HTR-8/SVneo (cell line): ENCODE results near the gene SNX8.
A peak's percentile ranks its signal among the peaks of the same experiment; 100 is the strongest.
"Not testable (repeated sequence)": the region's sequence is repeated elsewhere in the genome, so short reads cannot be mapped to it uniquely, and the experiment has no call there.

ENCODE experiments used
- DNase-seq: peaks from one replicate; pipeline ENCODE4 v3.0.0; 2011; ENCODE audit warnings: low spot score, mixed read lengths; ENCODE audit not compliant: insufficient read length
- FAIRE-seq: peaks from 2 replicates; lab custom pipeline; 2011; peaks lifted over from hg19 to GRCh38; lab: Jason Lieb, UNC

Gene SNX8

DNA sequence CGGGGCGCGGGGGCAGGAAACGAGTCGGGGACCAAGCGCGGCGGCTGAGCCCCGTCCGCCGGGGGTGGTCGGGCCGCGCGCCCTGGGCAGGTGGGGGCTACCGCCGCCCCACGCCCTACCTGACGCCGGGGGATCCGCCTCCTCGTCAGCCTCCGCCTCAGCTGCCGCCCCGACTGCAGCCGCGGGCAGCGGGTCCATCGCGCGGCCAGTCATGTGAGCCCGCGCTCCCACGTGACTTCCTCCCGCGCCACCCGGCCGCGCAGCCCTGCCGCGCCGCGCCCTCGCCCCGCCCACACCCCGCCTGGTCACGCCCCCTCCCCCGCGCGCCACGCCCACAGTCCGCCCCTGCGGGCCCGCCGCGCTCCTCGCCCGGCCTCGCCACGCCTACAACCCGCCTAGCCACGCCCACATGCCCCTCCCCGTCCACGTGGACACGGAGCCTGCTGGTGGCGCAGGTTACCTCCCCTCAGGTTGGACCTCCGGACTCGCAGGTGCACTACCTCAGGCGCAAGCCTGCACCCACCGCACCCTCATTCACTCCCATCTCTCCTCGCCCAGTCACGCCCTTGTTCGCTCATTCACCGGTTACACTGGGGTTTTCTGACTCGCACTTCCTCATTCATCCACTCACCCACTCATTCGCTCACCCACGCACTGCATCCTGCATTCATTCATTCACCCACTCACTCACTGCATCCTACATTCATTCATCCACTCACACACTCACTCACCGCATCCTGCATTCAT lies at the start of gene SNX8:
Gene SNX8 (minus strand): TSS at position 233 of the 747 bp plus-strand sequence. CDS start 20 bp downstream, at position 213.
- DNase-seq = peak; percentile 98
- FAIRE-seq = peak; percentile 99

DNA sequence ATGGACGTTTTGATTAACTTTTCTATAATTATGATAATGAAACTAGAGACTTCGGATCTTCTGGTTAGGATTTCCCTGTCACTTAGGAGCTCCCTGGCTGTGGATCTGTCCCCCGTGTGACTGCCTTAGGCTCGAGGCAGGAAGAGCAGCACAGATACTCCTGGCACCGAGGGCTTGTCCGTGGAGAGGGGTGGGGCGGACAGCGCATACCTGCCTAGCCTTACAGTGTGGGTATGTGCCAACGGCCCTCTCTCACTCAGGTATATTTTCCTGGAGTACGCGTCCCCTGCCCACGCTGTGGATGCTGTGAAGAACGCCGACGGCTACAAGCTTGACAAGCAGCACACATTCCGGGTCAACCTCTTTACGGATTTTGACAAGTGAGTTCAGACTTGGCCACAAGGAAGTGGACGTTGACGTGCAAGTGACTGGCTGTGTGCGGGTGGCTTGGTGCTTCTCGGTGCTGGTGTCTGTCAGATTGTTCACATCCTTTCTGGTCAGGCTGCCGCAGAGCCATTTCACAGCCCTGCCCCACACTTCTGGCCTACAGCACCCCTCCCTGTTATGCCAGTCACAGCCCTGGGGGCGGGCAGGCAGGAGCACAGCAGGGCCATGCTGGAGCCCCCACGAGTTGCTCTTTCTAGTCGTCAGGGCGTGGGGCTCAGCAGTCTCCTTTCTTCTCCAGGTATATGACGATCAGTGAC lies 48.3 kb upstream of the SNX8 start:
- DNase-seq (no peak), FAIRE-seq (no peak)

DNA sequence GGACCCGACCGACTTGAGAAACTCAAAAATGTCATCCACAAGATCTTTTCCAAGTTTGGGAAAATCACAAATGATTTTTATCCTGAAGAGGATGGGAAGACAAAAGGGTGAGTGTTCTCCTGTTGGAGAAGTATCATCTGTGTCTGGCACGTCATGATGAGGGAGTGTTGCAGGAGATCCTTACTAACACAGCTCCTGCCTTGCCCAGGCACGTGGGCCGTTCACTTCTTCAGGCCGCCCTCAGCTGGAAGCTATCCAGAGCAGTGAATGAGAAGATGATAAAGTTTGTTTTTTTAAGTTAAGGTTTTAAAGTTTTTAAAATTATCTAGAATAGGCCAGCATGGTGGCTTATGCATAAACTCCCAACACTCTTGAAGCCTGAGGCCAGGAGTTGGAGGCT lies 46.6 kb upstream of the SNX8 start:
- FAIRE-seq (no peak), DNase-seq (no peak)

DNA sequence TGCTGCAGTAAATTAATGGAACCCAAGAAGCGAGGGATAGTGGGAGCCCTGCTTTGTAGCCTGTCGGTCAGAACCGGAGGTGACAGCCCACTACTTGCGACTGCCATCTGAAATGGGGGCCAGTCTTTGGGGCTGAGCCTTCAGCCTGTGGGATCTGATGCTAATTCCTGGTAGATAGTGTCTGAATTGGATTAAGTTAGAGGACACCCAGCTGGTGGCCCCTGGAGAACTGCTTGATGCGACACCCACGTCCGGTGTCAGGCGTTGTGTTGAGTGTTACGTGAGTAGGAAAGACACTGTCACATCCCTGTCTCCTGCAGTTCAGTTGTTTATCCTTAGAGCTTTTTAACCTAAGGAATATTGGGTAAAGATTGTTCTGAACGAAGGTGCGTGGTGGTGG lies 45.4 kb upstream of the SNX8 start:
- FAIRE-seq = no peak
- no peak for DNase-seq

DNA sequence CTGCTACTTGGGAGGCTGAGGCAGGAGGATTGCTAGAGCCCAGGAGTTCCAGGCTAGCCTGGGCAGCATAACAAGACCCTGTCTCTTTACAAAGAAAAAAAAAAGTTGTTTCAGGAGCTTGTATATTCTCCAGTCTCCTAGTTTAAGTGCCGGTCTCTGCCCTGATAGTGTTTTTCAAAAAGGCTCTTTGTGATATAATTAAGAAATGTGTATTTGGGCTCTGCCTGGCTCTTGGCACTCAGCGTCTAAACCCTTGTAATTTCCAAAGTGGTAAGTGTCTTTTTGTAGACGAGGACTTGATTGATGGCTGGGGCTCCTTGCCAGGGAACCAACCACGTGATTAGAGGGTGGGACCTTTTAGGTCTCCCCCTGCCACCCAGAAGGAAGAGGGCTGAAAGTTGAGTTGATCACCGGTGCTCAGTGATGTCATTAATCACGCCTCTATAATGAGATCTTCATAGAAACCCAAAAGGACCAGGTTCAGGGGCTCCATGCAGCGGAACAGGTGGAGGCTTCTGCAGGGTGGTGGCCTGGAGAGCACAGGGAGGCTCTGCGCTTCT lies 44.8 kb upstream of the SNX8 start:
- DNase-seq = no peak
- no peak for FAIRE-seq

GRCh38 chr7:2357571-2357970 lies 43.3 kb upstream of the SNX8 start:
- DNase-seq (no peak), FAIRE-seq (no peak)

- DNase-seq = no peak
- FAIRE-seq = no peak
Measured at GRCh38 chr7:2357165-2357564, 42.9 kb upstream of the SNX8 start.

DNA sequence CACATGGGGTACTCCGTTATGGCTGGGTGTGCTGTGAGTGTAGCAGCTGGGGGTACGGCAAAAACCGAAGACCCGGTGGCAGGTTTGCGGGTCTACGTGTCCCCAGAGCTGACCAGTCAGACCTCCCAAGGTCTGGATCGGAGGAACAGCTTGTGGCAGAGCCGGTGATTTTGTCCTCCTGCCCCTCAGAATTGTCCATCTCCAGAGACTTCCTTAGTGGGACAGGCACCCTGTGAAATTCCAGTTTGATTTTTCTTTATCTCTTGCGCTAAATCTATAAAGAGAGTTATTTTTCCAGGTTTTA lies 41.4 kb upstream of the SNX8 start:
- DNase-seq (peak; percentile 34), FAIRE-seq (no peak)

- FAIRE-seq (no peak), DNase-seq (peak; percentile 34)
Measured at GRCh38 chr7:2354939-2355704, 40.9 kb upstream of the SNX8 start.

- DNase-seq (peak; percentile 98), FAIRE-seq (peak; percentile 98)
Measured at GRCh38 chr7:2354186-2354938, 40.1 kb upstream of the SNX8 start, which contains the start of gene EIF3B. Gene EIF3B, plus strand, starts transcription at chr7:2354827. Its CDS starts 95 bp downstream, at chr7:2354922.

DNA sequence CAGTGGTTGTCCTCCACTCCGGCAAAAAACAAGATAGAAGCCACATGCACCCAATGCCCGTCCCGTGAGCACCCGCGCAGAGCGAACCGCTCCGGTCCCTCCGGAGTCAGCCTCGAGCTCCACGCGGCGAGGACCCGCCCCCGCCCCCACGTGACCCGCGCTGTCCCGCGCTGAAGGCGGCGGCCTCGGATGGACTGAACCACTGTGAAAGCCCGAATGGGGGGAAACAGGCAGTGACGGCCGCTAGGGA lies 39.6 kb upstream of the SNX8 start:
- DNase-seq (peak; percentile 99), FAIRE-seq (peak; percentile 66)

GRCh38 chr7:2353113-2353935 lies 39.1 kb upstream of the SNX8 start:
- FAIRE-seq (no peak), DNase-seq (no peak)

DNA sequence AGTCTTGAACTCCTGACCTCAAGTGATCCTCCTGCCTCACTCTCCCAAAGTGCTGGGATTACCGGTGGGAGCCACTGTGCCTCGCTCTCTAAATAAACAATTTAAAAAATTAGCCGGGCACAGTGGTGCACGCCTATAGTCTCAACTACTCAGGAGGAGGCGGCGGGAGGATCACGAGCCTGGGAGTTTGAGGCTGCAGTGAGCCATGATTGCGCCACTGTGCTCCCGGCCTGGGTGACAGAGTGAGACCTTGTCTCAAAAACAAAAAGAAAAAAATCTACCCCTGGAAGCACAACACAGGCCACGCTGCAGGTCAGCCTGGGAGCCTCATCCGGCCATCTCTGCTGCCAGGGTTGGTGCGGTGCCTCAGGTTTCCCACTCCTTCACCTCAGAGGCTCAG lies 36.6 kb upstream of the SNX8 start:
- DNase-seq (no peak), FAIRE-seq (no peak)

DNA sequence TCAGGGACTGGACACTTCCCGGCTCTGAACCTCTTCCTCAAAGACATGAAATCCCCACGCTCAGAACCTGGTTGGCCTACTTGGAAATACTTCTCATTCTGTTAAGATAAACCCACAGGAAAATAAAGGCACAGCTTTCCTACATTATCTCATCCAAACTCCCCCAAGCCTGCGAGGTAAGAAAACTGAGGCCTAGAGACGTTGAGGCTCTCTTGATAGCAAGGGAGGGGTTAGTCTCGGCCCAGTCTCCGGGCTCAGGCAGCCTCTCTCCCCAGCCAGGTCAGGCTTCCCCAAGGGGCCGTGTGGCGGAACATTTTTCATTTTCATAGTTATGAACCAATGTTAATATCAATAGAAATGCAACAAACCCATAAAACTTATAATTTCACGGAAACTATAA lies 35.8 kb upstream of the SNX8 start:
- no peak for FAIRE-seq
- DNase-seq = no peak

- DNase-seq, FAIRE-seq: not testable (repeated sequence)
Measured at GRCh38 chr7:2347351-2348063, 33.3 kb upstream of the SNX8 start.

DNA sequence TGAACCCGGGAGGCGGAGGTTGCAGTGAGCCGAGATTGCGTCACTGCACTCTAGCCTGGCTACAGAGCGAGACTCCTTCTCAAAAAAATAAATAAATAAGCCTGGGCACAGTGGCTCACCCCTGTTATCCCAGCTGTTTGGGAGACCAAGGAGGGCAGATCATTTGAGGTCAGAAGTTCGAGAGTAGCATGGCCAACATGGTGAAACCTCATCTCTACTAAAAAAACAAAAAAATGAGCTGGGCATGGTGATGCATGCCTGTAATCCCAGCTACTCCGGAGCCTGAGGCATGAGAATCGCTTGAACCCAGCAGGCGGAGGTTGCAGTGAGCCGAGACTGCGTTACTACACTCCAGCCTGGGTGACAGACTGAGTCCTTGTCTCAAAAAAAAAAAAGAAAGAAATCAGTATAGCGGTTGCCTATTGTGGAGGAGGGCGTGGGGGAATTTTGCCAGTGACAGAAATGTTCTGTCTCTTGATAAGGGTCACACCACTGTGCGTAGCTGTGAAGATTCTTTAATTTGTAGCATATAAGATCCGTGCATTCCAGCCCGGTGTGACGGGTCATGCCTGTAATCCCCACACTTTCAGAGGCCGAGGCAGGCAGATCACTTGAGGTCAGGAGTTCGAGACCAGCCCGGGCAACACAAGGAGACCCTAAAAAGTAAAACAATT lies 22.5 kb upstream of the SNX8 start:
- no peak for DNase-seq
- FAIRE-seq = no peak

DNA sequence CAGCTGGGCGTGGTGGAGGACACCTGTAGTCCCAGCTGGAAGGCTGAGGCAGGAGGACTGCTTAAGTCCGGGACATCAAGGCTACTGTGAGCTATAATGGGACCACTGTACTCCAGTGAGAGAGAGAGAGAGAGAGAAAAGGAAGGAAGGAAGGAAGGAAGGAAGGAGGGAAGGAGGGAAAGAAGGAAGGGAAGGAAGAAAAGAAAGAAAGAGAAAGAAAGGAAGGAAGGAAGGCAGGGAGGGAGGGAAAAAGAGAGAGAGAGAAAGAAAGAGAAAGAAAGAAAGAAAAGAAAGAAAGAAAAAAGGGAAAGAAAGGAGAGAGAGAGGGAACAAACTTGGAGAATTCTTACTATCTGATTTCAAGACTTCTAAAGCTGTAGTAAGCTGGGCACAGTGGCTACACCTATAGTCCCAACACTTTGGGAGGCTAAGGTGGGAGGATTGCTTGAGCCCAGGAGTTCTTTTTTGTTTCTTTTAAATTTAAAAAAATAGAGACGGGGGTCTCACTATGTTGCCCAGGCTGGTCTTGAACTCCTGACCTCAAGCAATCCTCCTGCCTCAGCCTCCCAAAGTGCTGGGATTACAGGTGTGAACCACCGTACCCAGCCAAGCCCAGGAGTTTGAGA lies 18.5 kb upstream of the SNX8 start:
- FAIRE-seq, DNase-seq: not testable (repeated sequence)

- DNase-seq (no peak), FAIRE-seq (no peak)
Measured at GRCh38 chr7:2331707-2332106, 17.5 kb upstream of the SNX8 start.
